ENCODE results near the gene INAVA. TPM values are rescaled to one million over a fixed set of nuclear protein-coding genes. Genes with fewer than 3 reads are reported as not detected.

Gene INAVA
- total RNA-seq, 1 donor from 2014 or later, result 2.4 TPM

- Mint-ChIP-seq H3K9me3 (ENCODE audit: unreplicated experiment) (peaks cover 3% of the 10 kb centered on the region), H3K27me3 (ENCODE audit: unreplicated experiment) (peaks cover 3% of the 10 kb centered on the region), H3K4me1 (ENCODE audit: low read depth, unreplicated experiment) (peaks cover 10% of the 10 kb centered on the region), H3K36me3 (ENCODE audit: unreplicated experiment) (no peaks in the 10 kb centered on the region), H3K4me3 (ENCODE audit: unreplicated experiment) (no peak overlapping the region), H3K27ac (ENCODE audit: unreplicated experiment) (no peak overlapping the region)
- no peak for DNase-seq
- no peak for TF ChIP-seq CTCF (IDR thresholded peaks at IDR 0.05; ENCODE audit: partially characterized antibody, unreplicated experiment)
Observed at GRCh38 chr1:200888349-200888838, 6.3 kb upstream of the INAVA start.

- Mint-ChIP-seq H3K9me3 (ENCODE audit: unreplicated experiment) (peaks cover 4% of the 10 kb centered on the region), H3K4me1 (ENCODE audit: low read depth, unreplicated experiment) (peaks cover 10% of the 10 kb centered on the region), H3K36me3 (ENCODE audit: unreplicated experiment) (no peaks in the 10 kb centered on the region), H3K4me3 (ENCODE audit: unreplicated experiment) (no peak overlapping the region), H3K27ac (ENCODE audit: unreplicated experiment) (no peak overlapping the region), H3K27me3 (ENCODE audit: unreplicated experiment) (peaks cover 3% of the 10 kb centered on the region)
- TF ChIP-seq CTCF (IDR thresholded peaks at IDR 0.05; ENCODE audit: partially characterized antibody, unreplicated experiment), result no peak
- DNase-seq, result no peak
Observed at GRCh38 chr1:200889571-200889970, 5.1 kb upstream of the INAVA start.

GRCh38 chr1:200890027-200890426, 4.7 kb upstream of the INAVA start:
- no peak overlapping the region for H3K4me3 Mint-ChIP-seq (ENCODE audit: unreplicated experiment)
- peaks cover 3% of the 10 kb centered on the region for H3K27me3 Mint-ChIP-seq (ENCODE audit: unreplicated experiment)
- H3K36me3 Mint-ChIP-seq (ENCODE audit: unreplicated experiment), result no peaks in the 10 kb centered on the region
- H3K4me1 Mint-ChIP-seq (ENCODE audit: low read depth, unreplicated experiment), result peaks cover 10% of the 10 kb centered on the region
- peaks cover 4% of the 10 kb centered on the region for H3K9me3 Mint-ChIP-seq (ENCODE audit: unreplicated experiment)
- TF ChIP-seq CTCF (IDR thresholded peaks at IDR 0.05; ENCODE audit: partially characterized antibody, unreplicated experiment), result no peak
- DNase-seq, result no peak
- H3K27ac Mint-ChIP-seq (ENCODE audit: unreplicated experiment), result no peak overlapping the region

GRCh38 chr1:200890818-200891773, 3.6 kb upstream of the INAVA start:
- Mint-ChIP-seq H3K9me3 (ENCODE audit: unreplicated experiment) (peaks cover 4% of the 10 kb centered on the region), H3K4me3 (ENCODE audit: unreplicated experiment) (peak overlapping the region; percentile 71), H3K4me1 (ENCODE audit: low read depth, unreplicated experiment) (peaks cover 10% of the 10 kb centered on the region), H3K27me3 (ENCODE audit: unreplicated experiment) (peaks cover 3% of the 10 kb centered on the region), H3K27ac (ENCODE audit: unreplicated experiment) (peak overlapping the region; percentile 15), H3K36me3 (ENCODE audit: unreplicated experiment) (no peaks in the 10 kb centered on the region)
- peak; percentile 19 for TF ChIP-seq CTCF (IDR thresholded peaks at IDR 0.05; ENCODE audit: partially characterized antibody, unreplicated experiment)
- DNase-seq, result peak; percentile 69

- DNase-seq, result peak; percentile 43
- H3K9me3 Mint-ChIP-seq (ENCODE audit: unreplicated experiment), result peaks cover 4% of the 10 kb centered on the region
- H3K4me3 Mint-ChIP-seq (ENCODE audit: unreplicated experiment), result peak overlapping the region; percentile 71
- no peaks in the 10 kb centered on the region for H3K36me3 Mint-ChIP-seq (ENCODE audit: unreplicated experiment)
- H3K27ac Mint-ChIP-seq (ENCODE audit: unreplicated experiment), result no peak overlapping the region
- no peak for TF ChIP-seq CTCF (IDR thresholded peaks at IDR 0.05; ENCODE audit: partially characterized antibody, unreplicated experiment)
- peaks cover 14% of the 10 kb centered on the region for H3K4me1 Mint-ChIP-seq (ENCODE audit: low read depth, unreplicated experiment)
- H3K27me3 Mint-ChIP-seq (ENCODE audit: unreplicated experiment), result peaks cover 3% of the 10 kb centered on the region
Observed at GRCh38 chr1:200891774-200892157, 2.9 kb upstream of the INAVA start.
